CD4-positive, alpha-beta T cell treated with Interleukin-15 for 4 hours (primary cell): Measurements from ENCODE around the gene MOB2.
"Not testable (repeated sequence)": the region's sequence is repeated elsewhere in the genome, so short reads cannot be mapped to it uniquely, and the experiment has no call there.

Experiments
- DNase-seq: peaks from one replicate; pipeline ENCODE4 v3.0.0-alpha.2; 2020; ENCODE audit warnings: low spot score

The MOB2 gene

GRCh38 chr11:1517117-1518005 is 30.8 kb upstream of the MOB2 start:
- DNase-seq: no peak

DNA sequence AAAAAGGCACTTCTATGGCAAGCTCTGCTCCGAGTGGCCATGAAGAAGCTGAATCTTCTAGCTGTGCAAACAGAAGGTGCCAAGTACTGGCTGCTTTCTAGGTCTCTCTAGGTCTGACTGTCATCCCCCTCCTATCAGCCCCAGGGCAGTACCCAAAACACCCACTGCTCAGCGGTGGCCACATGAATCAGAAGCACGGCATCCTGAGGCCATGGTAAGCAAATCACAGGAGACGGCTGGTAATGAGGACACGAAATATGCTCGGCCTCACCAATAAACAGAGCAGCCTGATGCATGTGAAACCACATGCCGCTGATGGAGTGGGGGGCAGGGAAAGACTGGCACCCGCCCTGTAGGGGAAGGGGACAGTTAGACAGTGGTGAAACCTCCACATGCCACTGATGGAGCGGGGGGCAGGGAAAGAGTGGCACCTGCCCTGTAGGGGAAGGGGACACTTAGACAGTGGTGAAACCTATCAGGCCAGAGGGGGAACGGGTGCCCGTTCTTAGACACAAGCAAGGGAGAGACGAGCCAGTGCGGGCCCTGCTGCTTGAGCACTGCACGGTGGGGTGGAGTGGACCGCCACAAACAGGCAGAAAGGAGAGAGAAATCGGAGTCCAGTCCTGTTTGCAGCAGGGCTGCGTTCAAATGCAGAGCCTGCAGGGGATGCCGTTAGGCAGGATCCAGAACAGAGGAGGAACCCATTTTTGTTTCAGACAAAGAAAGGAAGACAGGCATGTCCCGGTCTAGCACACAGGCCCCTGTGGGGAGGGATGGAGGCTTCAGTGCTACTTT is 29.9 kb upstream of the MOB2 start:
- no peak for DNase-seq

GRCh38 chr11:1515082-1516060 is 28.8 kb upstream of the MOB2 start:
- DNase-seq: peak; percentile 66

GRCh38 chr11:1514336-1515061 is 27.9 kb upstream of the MOB2 start:
- DNase-seq: no peak

DNA sequence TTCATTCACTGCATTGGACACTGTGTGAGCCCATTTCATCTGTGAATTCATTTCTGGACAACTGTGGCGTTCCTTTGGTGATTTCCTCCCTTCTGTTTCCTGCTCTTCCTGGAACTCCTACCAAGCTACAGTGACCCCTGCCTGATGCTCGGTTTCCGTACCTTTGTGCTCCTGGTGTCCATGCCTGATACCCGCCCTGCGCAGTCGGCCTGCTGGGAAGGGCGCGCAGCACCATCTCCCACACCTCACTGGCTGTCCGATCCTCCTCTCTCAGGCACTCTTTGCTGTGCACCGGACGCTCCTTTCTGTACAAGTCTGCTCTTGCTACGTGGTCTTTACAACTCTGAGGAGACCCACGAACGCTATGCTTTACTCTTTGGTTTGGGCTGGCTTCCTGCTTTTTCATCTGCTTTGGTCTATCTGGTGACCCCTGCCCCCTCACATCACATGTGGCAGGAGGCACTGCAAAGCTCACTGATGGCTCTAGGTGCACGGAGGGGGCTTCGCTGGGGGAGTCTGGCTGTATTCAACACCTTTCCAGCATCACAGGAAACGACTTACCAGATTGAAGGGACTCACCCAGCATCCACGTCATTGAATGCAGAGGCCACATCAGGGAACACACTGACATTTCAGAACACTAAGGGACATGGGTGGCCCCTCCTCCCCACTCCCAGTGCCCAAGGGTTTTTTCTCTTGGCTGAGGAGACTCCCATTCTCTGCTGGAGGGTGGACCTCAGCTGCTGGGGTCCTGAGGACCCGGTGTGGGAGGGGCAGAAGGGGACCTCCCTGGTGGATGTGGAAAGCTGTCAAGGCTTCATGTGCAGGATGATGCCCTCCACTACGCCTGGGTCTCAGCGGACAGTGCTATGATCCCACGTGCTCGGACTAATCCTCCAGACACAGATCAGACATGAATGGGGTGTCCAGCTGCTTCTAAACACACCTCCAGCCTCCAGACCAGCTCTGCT is 27.0 kb upstream of the MOB2 start:
- no peak for DNase-seq

DNA sequence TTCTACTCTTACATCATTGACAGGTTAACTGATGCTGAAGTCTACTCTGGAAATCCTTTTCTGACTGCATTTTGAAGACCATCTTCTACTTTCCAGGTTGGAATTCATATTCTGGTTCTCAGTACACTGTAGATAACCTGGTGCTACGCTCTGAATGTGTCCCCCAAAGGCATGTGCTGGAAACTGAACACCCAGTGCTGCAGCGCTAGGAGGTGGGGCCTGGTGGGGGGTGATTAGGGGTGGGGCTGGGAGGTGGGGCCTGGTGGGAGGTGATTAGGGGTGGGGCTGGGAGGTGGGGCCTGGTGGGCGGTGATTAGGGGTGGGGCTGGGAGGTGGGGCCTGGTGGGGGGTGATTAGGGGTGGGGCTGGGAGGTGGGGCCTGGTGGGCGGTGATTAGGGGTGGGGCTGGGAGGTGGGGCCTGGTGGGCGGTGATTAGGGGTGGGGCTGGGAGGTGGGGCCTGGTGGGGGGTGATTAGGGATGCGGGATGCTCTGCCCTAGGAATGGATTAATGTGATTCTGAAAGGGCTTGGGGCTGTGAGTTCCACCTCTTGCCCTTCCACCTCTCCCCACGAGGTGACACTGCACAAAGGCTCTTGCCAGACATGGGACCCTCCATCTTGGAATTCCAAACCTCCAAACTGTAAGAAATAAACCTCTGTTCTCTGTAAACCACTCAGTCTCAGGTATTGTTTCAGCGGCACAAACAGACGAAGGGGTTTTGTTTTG is 26.1 kb upstream of the MOB2 start:
- not testable (repeated sequence) for DNase-seq

- no peak for DNase-seq
These were observed 25.4 kb upstream of the MOB2 start for GRCh38 chr11:1511937-1512496.

DNA sequence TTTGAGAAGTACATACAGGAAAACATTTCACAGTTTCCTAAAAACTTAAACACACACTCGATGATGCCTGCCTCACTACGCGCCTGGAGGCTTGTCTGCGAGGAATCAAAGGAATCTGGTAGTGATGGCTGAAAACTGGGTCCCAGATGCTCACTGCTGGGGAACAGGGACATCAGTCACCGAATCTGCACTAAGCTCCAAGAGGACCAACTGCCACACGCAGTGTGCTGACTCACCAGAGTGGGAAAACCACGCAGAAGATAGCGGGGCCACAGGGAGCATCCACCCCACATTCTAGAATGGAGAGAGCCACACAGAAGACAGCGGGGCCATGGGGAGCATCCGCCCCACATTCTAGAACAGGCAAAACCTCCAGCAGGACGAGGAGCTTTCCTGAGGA is 24.3 kb upstream of the MOB2 start:
- no peak for DNase-seq

- DNase-seq: not testable (repeated sequence)
These were observed 23.8 kb upstream of the MOB2 start for GRCh38 chr11:1510351-1510750.

DNA sequence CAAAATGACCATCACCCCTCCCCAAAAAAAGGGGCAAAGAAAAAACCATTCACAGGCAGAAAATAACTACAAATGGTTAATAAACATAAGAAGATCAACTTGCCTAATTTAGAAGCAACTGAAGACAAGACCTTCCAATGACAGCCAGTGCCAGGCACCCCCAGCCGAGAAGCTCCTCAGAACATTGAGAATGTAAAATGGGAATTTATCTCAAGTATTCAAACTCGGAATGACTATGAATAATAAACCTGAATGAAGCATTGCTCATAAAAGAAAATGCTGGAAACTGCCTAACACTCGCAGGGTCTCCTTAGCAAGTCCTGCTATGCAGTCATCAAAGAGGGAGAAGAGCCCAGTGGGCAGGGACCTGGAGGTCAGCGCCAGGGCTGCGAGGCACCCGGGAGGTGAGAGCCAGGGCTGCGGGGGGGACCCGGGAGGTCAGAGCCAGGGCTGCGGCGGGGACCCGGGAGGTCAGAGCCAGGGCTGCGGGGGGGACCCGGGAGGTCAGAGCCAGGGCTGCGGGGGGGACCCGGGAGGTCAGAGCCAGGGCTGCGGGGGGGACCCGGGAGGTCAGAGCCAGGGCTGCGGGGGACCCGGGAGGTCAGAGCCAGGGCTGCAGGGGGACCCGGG is 23.2 kb upstream of the MOB2 start:
- DNase-seq: no peak

DNA sequence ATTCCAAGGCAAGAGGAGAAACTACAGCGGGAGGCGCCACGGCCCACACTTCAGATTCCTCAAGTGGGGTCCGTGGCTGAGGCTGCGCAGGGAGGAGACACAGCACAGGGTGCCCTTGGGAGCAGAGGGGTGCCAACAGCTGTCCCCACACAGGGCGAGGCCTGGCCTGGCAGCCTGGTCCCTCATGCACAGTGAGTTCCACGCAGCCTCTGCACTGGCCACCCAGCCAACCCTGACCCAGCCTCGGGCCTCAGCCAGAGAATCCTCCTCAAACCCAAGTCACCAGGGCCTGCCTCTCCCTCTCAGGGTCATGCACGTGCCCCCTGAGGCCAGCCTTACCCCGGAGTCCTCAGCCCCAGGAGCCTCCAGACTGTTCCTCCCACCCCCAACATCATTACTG is 22.4 kb upstream of the MOB2 start:
- no peak for DNase-seq

GRCh38 chr11:1508491-1508891 is 21.9 kb upstream of the MOB2 start:
- no peak for DNase-seq

DNA sequence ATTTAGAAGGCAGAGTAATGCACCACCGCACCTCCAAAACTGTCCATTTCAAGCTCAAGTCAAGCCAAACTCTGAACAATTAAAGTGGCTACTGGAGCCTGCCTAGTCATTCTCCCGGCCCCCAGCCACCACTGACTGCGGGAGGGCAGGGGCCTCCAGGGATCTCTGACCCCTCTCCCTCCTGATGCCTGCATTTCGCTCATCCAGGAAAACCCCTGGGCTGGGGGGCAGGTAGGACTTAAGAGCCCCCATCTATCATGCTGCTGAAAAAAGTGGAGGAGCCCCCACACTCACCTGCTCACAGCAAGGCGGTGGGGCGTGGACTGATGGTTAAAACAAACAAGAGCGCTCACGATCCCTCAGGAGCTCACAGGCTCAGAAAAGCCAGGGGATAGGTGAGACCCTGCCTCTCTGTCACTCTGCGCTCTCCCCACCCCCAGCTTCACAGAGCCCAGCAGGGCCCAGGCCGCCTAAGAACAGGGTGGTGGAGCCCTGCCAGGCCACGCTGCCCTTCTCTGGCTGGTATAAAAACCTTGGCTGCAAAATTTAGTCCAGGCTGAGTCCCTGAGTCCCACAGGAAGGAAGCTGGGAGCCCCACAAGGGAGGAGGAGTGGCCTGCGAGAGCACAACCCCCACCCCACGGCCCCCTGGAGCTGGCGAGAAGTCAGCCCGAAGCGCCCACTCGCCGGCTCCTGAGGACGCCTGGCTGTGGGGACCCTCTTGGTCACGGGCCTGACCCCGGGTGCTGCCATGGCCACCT is 21.0 kb upstream of the MOB2 start:
- no peak for DNase-seq

DNA sequence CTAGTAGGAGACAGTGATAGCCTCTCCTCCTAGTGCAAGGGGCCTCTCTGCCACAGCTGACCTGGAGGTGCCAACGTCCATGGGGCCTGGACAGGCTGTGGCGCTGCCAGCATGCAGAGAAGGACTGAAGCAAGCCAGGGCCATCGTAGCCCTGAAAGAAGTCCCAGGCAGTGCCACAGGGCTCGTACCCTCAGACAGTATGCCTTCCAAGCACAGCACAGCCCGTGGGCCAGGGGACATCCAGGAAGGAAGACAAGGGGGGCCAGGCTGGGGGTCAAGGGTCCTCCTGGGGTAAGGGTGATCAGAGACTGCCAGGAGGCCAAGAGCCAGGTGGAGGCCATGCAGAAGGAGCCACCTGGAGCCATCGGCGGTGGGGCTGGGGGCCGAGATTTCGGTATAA is 20.4 kb upstream of the MOB2 start:
- no peak for DNase-seq

DNA sequence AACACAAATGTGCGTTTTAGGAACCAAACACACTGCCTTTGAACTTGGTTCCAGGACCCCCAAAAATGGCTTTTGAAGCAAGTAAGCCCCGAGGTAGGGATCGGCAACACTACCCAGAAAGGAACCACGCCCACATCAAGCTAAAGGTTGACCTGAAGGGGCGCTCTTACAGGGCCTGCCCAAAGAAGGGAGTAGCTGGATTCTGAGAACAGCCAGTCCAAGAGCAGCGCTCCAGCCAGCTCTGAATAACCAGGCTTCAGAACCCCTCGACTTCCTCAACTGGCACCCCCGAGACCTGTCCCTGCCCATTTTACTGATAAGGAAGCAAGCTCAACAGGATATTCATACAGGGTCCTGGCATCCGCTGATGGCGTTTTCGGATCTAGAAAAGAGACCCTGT is 18.9 kb upstream of the MOB2 start:
- DNase-seq: no peak

DNA sequence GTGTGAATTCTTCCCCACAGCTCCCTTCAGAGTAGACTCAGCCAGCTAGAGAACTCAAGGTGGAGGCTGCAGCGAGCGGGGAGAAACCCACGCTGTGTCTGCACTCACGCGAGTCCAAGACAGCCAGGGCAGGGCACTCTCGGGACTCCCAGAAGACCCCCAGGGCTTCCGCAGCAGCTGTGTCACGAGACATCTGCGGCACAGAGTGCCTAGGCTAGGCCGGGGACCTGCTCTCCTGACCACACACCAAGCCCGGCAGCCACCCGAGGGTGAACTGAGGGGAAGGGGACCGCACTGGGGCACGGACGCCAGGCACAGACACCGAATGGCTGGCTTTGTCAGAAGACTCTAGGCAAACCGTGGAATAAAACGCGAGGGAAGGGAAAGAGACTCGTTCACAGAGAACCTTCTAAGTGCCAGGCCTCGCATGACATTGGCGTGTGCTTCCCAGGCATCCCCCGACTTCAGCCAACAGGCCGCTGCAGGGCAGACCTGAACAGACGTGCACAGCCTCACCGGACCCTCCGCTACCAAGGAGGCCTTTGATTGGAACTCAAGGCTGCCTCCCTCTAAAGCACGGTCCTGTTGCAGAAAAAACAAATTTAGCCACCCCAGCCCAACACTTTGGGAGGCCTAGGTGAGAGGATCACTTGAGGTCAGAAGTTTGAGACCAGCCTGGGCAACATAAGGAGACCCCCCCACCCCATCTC is 18.2 kb upstream of the MOB2 start:
- no peak for DNase-seq

DNA sequence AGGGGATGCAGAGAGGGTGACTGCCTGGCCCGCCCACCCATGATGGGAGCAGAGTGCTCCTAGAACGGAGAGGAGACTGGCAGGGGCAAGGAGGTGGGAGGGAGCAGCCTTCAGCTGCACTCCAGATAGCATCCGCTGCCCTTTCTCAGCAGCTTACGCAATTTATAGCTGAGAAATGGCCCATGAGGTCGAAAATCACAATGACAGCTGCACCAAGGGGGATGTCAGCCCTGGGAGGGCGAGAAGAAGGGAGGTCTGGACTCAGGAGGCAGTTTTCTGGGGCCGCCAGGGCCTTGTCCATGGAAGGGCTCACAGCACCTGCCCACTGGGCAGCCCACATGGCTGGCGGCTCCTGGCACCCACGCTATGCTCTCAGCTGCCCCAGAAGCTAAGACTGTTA is 17.6 kb upstream of the MOB2 start:
- DNase-seq: no peak
